Measurements from ENCODE around the gene HOXA10.

DNA sequence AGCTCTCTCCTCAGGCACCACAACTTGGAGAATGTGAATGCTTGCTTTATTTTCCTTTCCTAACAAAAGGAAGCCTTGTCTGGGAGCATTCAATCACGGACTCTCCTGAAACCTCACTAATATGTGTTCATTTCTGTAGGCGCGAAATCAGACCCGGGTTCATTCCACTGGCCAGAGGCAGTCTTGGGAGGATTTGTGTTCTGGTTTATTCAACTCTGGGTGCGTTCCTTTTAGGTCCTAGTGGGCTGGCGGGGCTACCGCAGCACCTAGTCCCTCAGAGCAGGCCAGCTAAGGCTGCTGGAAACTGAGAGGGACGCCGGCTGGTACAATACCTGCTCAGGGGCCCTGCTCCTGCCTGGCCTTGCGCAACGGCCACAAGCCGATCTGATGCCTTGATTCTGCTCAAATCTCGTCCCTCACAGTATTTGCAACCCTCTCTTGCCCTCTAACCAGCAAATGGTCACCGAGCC is 51.1 kb downstream of the HOXA10 start:
- TF ChIP-seq CTCF (IDR thresholded peaks at IDR 0.05) (no peak), POLR2A (IDR thresholded peaks at IDR 0.05) (no peak)
